BLaER1 (cell line): ENCODE results near the gene NBEA.
"Not testable (repeated sequence)": the region's sequence is repeated elsewhere in the genome, so short reads cannot be mapped to it uniquely, and the experiment has no call there.

Source experiments
- H3K27ac ChIP-seq: shearing (Covaris generic); formaldehyde crosslinking; 2 replicates; pipeline ENCODE4 v1.8.1; 2022
- H3K27me3 ChIP-seq: shearing (Covaris generic); formaldehyde crosslinking; 2 replicates; pipeline ENCODE4 v1.8.1; 2022
- H3K36me3 ChIP-seq: shearing (Covaris generic); formaldehyde crosslinking; 2 replicates; pipeline ENCODE4 v1.8.1; 2022
- H3K4me1 ChIP-seq: shearing (Covaris generic); formaldehyde crosslinking; 2 replicates; pipeline ENCODE4 v1.8.1; 2022
- H3K4me2 ChIP-seq: shearing (Covaris generic); formaldehyde crosslinking; 2 replicates; pipeline ENCODE4 v1.8.1; 2022
- H3K4me3 ChIP-seq: shearing (Covaris generic); formaldehyde crosslinking; 2 replicates; pipeline ENCODE4 v1.8.1; 2022
- H3K9ac ChIP-seq: shearing (Covaris generic); formaldehyde crosslinking; 2 replicates; pipeline ENCODE4 v1.8.1; 2022
- H3K9me3 ChIP-seq: shearing (Covaris generic); formaldehyde crosslinking; 2 replicates; pipeline ENCODE4 v1.8.1; 2022
- H4K20me1 ChIP-seq: shearing (Covaris generic); formaldehyde crosslinking; 2 replicates; pipeline ENCODE4 v1.8.1; 2022
- Cebpa-rat ChIP-seq: shearing (Covaris generic); IDR thresholded peaks from 2 replicates; pipeline ENCODE4 v1.8.1; 2022

The NBEA gene

GRCh38 chr13:34941835-34942731, at the start of gene NBEA:
TSS of gene NBEA (plus strand) at chr13:34942270. CDS start at chr13:34942821, 551 bp downstream.
- Histone ChIP-seq H3K4me1 (peaks cover 14% of the 10 kb centered on the region), H3K4me2 (peak within 1 kb of the TSS; percentile 86), H3K27ac (peak within 1 kb of the TSS; percentile 68), H3K4me3 (peak within 1 kb of the TSS; percentile 95), H3K27me3 (peaks cover 30% of the 10 kb centered on the region), H3K9ac (peak within 1 kb of the TSS; percentile 81), H4K20me1 (peaks cover 35% of the 10 kb centered on the region), H3K36me3 (no peaks in the 10 kb centered on the region), H3K9me3 (no peaks in the 10 kb centered on the region)
- TF ChIP-seq Cebpa-rat: no peak

DNA sequence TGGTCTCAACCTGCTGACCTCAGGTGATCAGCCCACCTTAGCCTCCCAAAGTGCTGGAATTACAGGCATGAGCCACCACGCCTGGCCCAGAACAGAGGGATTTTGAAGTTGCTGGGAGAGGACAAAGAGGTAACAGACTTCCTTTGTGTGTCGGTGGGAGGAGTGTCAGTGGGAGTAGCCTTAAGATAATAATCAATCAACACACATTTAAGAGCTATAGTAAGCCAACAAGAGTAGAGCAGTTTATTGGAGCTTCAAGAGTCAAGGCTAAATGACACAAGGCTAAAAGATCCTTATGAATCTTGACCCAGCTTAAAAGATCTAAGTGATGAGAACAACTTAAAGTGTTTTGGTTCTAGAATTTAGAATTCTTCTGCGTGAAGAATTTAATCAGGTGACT, 47.3 kb upstream of the NBEA start:
- Histone ChIP-seq H3K9ac (no peak overlapping the region), H3K4me3 (no peak overlapping the region), H3K4me1 (no peaks in the 10 kb centered on the region), H3K4me2 (no peak overlapping the region), H3K27ac (no peak overlapping the region), H3K9me3 (no peaks in the 10 kb centered on the region), H3K27me3 (no peaks in the 10 kb centered on the region), H3K36me3 (no peaks in the 10 kb centered on the region), H4K20me1 (no peaks in the 10 kb centered on the region)
- TF ChIP-seq Cebpa-rat: no peak

- Histone ChIP-seq H3K9me3 (no peaks in the 10 kb centered on the region), H3K9ac (no peak overlapping the region), H3K4me2 (no peak overlapping the region), H3K27ac (no peak overlapping the region), H4K20me1 (no peaks in the 10 kb centered on the region), H3K27me3 (no peaks in the 10 kb centered on the region), H3K4me3 (no peak overlapping the region), H3K36me3 (no peaks in the 10 kb centered on the region), H3K4me1 (no peaks in the 10 kb centered on the region)
- no peak for TF ChIP-seq Cebpa-rat
Measured at GRCh38 chr13:34897220-34897619, 44.9 kb upstream of the NBEA start.

GRCh38 chr13:34899888-34900287, 42.2 kb upstream of the NBEA start:
- H3K9ac ChIP-seq: no peak overlapping the region
- no peaks in the 10 kb centered on the region for H3K4me1 ChIP-seq
- H3K4me2 ChIP-seq: no peak overlapping the region
- no peaks in the 10 kb centered on the region for H3K27me3 ChIP-seq
- no peak overlapping the region for H3K27ac ChIP-seq
- H3K36me3 ChIP-seq: no peaks in the 10 kb centered on the region
- no peak for TF ChIP-seq Cebpa-rat
- no peaks in the 10 kb centered on the region for H4K20me1 ChIP-seq
- no peaks in the 10 kb centered on the region for H3K9me3 ChIP-seq
- H3K4me3 ChIP-seq: no peak overlapping the region

DNA sequence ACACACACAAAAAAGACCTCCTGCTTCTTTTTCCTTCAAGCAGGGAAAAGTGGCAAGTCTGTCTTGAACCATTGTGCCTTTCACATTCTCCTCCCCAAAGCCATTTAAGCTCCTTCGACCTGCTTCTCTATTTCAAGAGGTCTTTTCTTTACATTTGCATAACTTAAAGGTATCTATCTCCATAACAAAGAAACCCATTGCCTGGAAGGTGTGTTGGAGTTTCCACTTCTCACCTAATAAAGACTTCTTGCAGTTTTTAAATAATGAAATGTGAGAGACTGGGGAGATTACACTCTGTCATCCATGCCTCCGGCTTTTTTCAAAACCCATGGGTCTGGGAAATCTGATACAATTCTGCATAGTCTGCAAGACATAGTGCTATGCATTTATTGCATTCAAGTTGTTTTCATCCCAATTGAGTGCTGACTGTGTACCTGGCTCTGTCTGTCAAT, 41.8 kb upstream of the NBEA start:
- H4K20me1 ChIP-seq: no peaks in the 10 kb centered on the region
- TF ChIP-seq Cebpa-rat: no peak
- no peak overlapping the region for H3K9ac ChIP-seq
- no peaks in the 10 kb centered on the region for H3K27me3 ChIP-seq
- H3K4me2 ChIP-seq: no peak overlapping the region
- H3K4me3 ChIP-seq: no peak overlapping the region
- no peak overlapping the region for H3K27ac ChIP-seq
- no peaks in the 10 kb centered on the region for H3K36me3 ChIP-seq
- H3K9me3 ChIP-seq: no peaks in the 10 kb centered on the region
- H3K4me1 ChIP-seq: no peaks in the 10 kb centered on the region

GRCh38 chr13:34901572-34901971, 40.5 kb upstream of the NBEA start:
- H3K9ac ChIP-seq: no peak overlapping the region
- no peaks in the 10 kb centered on the region for H4K20me1 ChIP-seq
- H3K4me3 ChIP-seq: no peak overlapping the region
- no peaks in the 10 kb centered on the region for H3K27me3 ChIP-seq
- no peaks in the 10 kb centered on the region for H3K9me3 ChIP-seq
- H3K36me3 ChIP-seq: no peaks in the 10 kb centered on the region
- no peak for TF ChIP-seq Cebpa-rat
- no peak overlapping the region for H3K27ac ChIP-seq
- no peaks in the 10 kb centered on the region for H3K4me1 ChIP-seq
- H3K4me2 ChIP-seq: no peak overlapping the region

GRCh38 chr13:34911159-34911558, 30.9 kb upstream of the NBEA start:
- no peak overlapping the region for H3K4me2 ChIP-seq
- H3K4me3 ChIP-seq: no peak overlapping the region
- no peaks in the 10 kb centered on the region for H3K36me3 ChIP-seq
- no peak overlapping the region for H3K27ac ChIP-seq
- no peak for TF ChIP-seq Cebpa-rat
- H3K9ac ChIP-seq: no peak overlapping the region
- no peaks in the 10 kb centered on the region for H3K27me3 ChIP-seq
- no peaks in the 10 kb centered on the region for H3K4me1 ChIP-seq
- no peaks in the 10 kb centered on the region for H4K20me1 ChIP-seq
- H3K9me3 ChIP-seq: no peaks in the 10 kb centered on the region

- no peak for TF ChIP-seq Cebpa-rat
- Histone ChIP-seq H4K20me1 (no peaks in the 10 kb centered on the region), H3K9me3 (no peaks in the 10 kb centered on the region), H3K4me1 (no peaks in the 10 kb centered on the region), H3K36me3 (no peaks in the 10 kb centered on the region), H3K9ac (no peak overlapping the region), H3K27me3 (no peaks in the 10 kb centered on the region), H3K4me2 (no peak overlapping the region), H3K4me3 (no peak overlapping the region), H3K27ac (no peak overlapping the region)
Measured at GRCh38 chr13:34913040-34913439, 29.0 kb upstream of the NBEA start.

GRCh38 chr13:34914416-34914815, 27.7 kb upstream of the NBEA start:
- H3K9ac ChIP-seq: no peak overlapping the region
- no peak for TF ChIP-seq Cebpa-rat

GRCh38 chr13:34926508-34926907, 15.6 kb upstream of the NBEA start:
- H3K27ac ChIP-seq: no peak overlapping the region
- no peak for TF ChIP-seq Cebpa-rat
- H3K4me2 ChIP-seq: no peak overlapping the region
- H3K4me1 ChIP-seq: no peaks in the 10 kb centered on the region
- H4K20me1 ChIP-seq: no peaks in the 10 kb centered on the region
- no peaks in the 10 kb centered on the region for H3K9me3 ChIP-seq
- no peaks in the 10 kb centered on the region for H3K27me3 ChIP-seq
- H3K4me3 ChIP-seq: no peak overlapping the region
- no peak overlapping the region for H3K9ac ChIP-seq
- no peaks in the 10 kb centered on the region for H3K36me3 ChIP-seq

More at GRCh38 chr13:34914416-34914815, 27.7 kb upstream of the NBEA start:
- no peak overlapping the region for H3K27ac ChIP-seq
- no peak overlapping the region for H3K4me2 ChIP-seq
- H3K4me3 ChIP-seq: no peak overlapping the region
- H3K27me3 ChIP-seq: no peaks in the 10 kb centered on the region
- H3K36me3 ChIP-seq: no peaks in the 10 kb centered on the region
- no peaks in the 10 kb centered on the region for H3K4me1 ChIP-seq
- H3K9me3 ChIP-seq: no peaks in the 10 kb centered on the region
- H4K20me1 ChIP-seq: no peaks in the 10 kb centered on the region

DNA sequence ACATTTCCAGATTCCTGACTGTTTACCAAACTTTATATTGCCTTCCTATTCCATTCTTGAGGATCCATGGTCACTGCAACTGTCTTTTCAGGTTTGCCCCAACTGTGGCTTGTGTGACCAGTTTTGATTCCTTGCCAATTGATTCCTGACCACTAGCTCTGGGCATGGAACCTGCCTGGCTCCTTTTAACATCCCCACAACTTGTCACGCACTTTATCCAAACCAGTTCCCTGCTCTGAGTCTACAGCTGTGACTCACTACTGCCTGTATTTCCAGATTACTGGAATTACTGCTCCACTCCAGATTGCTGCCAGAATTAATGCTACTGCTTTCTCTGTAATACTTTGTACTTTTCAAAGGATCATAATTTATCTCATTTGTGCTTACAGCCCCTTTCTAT, 13.4 kb upstream of the NBEA start:
- not testable (repeated sequence) for H3K27ac ChIP-seq, H3K9me3 ChIP-seq

More for the DNA sequence above, 13.4 kb upstream of the NBEA start:
- not testable (repeated sequence) for H4K20me1 ChIP-seq, H3K4me2 ChIP-seq, H3K27me3 ChIP-seq, H3K9ac ChIP-seq, H3K4me1 ChIP-seq, H3K36me3 ChIP-seq, H3K4me3 ChIP-seq
